Stimulated activated CD8-positive, alpha-beta memory T cell treated with anti-CD3 and anti-CD28 coated beads, Interleukin-4, amount 100 ng/mL, for 48 hours (primary cell): ENCODE data around the gene UBAP2L.
"Not testable (repeated sequence)": the region's sequence is repeated elsewhere in the genome, so short reads cannot be mapped to it uniquely, and the experiment has no call there.

ENCODE experiments used
- DNase-seq: peaks from one replicate; pipeline ENCODE4 v3.0.0-alpha.2; 2020

UBAP2L gene

DNA sequence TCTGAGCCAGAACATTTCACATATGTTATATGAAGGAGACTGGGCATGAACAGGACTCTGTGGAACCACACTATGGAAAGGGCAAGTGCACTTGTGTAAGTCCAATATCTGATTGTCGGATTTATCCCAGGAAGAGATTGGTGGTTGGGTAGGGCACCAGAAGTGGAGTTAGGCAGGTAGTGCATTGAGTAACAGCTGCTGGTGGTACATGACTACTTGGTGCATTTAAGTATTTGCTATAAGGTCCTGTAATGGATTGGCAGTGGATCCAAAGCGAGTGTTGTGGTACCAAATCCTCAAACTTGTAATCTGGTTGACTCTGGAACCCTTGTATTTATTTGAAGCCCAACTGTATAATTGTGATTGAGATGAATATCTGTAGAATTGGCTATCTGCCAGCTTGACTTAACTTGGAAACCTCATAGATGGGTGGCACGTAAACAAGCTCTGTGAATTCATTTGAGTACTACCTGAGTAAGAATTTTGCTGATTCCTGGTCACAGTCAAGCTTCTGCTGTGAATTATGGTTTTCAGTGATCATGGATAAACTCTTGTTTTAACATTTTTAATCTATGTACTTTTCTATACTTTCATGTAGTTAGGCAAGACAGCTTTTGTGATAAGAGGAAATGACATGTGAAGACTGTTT lies 21.1 kb downstream of the UBAP2L start:
- DNase-seq = no peak

DNA sequence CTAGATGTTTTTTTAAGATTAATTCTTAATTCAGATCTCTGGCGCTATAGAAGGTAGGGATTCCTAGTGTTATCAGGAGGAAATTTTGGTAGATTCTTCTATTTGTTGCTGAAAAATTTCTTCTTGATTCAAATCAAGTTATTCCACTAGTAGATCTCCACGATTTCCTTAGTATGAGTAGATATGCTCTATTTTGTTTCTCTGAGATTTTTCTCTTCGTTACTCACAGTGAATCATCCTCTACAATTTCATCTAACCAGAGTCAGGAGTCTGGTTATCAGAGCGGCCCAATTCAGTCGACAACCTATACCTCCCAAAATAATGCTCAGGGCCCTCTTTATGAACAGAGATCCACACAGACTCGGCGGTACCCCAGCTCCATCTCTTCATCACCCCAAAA lies 32.9 kb downstream of the UBAP2L start:
- DNase-seq = no peak

DNA sequence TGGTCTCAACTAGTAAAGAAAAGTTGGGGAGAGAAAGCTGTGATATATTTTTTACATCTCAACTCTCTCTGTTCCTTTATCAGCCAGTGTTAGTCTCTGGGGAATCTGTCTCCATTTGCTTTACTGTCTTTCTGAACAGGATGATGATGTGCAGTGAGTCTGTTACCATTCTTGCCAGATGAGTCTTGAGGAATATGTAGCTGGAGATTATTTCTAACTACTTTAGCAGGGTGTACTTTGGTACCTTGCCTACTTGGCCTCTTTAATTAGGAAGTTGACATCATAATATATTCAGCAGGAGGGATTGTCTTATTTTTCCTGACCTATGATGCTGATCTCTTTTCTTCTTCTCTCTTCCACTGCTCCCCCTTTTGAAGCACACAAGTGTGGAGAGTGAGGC lies 35.9 kb downstream of the UBAP2L start:
- DNase-seq = no peak

DNA sequence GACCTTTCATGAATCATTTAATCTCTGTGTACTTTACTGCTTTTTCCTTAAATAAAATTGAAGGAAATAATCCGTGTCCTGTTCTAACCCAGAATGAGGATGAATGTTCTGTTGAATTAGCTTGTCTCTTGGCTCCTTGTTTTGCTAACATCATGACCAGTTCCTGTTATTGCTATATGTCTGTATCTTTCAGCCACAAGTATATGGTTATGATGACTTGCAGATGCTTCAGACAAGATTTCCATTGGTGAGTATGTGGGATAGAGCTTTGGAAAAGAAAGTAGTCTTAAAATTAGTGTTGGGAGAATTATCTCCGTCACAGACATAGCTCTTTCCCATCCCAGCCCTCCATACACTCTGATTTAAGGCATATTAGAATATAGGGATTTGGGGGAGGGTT lies 38.0 kb downstream of the UBAP2L start:
- DNase-seq = no peak

DNA sequence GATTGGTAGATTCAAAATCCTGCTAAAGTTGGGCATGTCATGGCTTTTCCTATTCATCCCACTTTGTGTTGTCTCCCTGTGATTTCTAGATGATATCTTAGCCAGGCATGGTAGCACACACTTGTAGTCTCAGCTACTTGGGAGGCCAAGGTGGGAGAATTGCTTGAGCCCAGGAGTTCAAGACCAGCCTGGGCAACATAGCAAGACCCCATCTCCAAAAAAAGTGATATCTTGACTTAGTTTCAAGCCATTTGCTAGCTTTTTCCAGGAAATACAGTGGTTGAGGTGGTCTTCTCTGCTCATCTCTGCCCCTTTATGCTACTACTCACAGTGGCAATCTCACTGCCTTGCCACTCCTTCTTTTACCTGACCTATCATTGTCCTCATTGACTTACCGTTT lies 39.4 kb downstream of the UBAP2L start:
- DNase-seq = no peak

DNA sequence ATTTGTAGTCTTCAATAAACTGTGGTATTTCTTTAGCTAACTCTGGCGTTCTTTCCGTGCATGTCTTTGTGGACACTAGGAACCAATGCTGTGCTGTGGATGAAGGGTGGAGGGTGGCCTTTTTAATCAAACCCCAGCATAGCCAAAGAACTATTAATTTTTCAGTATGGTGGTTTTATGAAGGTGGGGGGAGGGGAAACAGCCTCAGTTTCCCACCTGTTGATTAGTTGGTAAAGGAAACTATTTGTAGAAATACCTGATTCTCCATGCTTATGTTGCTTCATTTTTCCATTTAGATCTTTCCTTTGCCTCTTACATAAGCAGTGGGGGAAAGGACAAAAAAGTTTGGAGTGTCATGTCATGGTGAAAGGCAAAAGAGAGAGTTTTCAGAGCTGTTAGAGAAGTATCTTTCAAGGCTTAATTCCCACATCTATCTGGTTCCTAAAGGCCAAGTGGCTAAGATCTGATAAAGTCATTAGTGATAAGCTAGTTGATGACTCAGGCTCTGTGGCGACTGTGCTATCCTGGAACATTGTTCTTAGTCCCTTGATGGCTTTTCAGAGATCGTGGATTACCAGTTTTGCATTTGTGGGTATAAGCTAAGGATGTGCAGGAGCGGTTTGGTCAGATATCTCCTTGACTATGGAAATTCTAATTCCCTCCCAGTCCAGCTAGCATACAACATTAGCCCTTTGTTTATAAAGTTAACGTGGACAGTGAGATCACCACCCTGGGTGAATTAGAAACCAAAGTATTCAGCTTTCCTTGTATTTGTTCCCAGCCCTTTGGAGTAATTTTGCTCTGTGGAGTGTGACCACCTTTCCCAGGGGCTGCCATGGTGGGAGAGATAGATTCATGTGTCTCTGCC lies 42.9 kb downstream of the UBAP2L start:
- no peak for DNase-seq

DNA sequence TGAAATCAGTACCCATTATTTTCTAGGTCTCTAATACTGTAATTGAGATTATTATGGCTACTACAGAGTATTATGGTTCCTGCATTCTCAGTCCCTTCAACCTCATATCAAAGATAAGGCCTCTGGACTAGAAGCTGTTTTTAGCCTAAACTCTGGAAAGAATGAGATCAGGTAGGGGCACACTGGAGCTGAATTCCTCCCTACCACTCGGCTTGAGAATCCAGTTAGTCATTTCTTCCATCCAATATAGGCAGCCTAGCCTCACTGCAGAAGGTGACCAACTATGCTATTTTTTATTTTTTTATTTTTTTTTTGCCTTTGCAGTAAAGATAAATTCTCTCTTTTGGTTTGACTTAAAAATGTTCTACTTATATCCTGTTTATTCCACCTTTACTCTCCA lies 43.7 kb downstream of the UBAP2L start:
- DNase-seq = no peak

DNA sequence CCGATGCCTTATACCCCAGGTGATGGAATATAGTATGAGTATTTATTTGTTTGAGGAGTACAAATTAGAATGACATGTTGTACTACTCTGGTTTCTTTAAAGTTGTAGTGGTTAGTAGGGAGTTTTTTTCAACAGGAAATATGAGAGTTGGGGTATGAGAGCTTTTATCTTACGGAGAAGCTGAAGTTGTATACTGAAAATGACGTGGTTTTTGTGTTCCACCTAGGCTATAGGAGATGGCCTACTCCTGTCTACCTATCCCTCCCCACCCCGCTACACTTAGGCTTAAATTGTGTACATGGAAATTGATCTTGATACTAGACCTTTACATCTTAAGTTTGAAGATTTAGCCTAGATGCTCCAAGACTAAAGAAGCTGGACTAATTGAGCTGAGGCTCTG lies 44.8 kb downstream of the UBAP2L start:
- no peak for DNase-seq

DNA sequence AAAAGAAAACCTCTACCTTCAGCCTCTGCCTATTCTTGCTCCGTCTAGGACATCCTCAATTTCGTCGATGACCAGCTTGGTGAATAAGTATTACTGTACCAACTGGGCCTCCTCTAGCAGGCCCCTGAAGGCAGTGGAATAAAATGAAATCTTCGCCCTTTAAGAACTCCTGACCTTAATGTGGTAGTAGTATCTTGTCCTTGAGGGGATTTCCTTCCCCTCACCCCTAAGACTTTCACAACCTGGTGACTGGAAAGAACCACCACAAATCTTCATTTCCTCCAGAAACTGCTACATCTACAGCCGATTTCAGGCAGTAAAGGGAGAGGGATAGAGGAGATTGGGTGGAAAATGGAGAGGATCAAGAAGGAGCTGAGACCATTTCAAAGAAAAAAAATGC lies 50.1 kb downstream of the UBAP2L start:
- DNase-seq = no peak

DNA sequence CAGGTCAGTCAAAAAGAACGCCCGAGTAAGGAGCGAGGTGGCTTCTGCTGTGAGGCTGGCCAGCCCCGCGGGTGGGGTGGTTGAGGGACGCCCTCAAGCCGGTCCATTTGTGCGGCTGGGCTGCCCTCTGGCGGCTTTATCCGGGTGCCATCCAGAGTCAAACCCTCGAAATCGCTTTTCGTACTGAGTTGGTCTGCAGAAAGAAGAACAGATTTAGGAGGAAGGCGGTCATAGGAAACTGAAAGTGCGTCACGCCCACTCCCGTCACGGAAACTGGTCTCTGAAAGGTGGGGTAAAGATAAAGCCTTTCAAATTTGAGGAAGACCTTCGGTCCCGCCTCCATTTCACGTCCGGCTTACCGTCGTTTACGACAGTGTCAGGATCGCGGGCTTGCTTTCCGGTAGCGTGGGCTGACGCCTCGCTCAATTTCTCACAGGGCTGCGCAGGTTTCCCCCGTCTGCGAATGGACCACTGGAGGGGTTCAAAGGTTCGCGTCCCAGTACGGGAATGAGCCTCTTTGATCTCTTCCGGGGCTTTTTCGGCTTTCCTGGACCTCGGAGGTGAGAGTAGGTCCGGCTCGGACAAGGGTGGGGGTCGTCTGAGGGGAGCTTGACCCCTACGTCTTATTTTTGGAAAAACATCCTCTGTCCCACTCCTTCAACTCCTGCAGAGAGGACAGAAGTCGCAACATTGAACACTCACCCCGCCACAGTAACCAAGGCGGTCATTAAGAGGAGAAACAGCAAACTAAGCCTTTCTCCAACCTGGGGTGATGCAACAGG lies 51.7 kb downstream of the UBAP2L start, which contains the start of gene HAX1:
TSS of gene HAX1 (plus strand) at position 413 of the 782 bp plus-strand sequence. CDS start at position 508, 95 bp downstream.
- DNase-seq = peak; percentile 99

DNA sequence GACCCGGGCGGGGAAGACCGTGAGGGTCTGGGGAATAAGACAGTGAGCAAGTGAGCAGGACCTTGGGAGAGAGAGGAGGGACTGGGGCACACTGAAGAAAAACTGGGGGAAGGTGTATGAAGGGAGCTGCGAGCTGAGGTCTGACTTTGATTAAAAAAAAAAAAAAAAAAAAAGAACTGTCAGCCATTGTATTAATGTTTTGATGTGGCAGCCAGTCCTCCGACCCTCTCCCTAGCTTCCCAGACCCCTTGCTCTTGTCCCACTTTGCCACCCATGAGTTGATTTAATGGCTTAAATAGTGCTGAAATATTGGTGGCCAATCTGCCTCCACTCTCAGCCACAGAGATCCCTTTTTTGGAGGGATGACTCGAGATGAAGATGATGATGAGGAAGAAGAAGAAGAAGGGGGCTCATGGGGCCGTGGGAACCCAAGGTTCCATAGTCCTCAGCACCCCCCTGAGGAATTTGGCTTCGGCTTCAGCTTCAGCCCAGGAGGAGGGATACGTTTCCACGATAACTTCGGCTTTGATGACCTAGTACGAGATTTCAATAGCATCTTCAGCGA lies 52.3 kb downstream of the UBAP2L start:
- DNase-seq = no peak

DNA sequence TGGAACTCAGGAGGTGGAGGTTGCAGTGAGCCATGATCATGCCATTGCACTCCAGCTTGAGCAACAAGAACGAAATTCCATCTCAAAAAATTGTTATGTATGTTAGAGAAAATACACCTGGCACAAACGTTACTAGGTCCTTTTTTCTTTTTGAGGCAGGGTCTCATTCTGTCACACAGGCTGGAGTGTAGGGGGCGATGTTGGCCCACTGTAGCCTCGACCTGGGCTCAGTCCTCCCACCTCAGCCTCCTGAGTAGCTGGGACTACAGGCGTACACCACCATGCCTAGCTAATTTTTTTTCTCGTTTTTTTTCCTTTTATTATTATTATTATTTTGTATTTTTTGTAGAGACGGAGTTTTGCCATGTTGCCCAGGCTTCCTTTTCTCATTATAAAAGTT lies 56.0 kb downstream of the UBAP2L start:
- DNase-seq = peak; percentile 52

DNA sequence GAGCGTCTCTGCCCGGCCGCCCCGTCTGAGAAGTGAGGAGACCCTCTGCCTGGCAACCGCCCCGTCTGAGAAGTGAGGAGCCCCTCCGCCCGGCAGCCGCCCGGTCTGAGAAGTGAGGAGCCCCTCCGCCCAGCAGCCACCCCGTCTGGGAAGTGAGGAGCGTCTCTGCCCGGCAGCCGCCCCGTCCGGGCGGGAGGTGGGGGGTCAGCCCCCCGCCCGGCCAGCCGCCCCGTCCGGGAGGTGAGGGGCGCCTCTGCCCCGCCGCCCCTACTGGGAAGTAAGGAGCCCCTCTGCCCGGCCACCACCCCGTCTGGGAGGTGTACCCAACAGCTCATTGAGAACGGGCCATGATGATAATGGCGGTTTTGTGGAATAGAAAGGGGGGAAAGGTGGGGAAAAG lies 66.8 kb downstream of the UBAP2L start:
- not testable (repeated sequence) for DNase-seq

DNA sequence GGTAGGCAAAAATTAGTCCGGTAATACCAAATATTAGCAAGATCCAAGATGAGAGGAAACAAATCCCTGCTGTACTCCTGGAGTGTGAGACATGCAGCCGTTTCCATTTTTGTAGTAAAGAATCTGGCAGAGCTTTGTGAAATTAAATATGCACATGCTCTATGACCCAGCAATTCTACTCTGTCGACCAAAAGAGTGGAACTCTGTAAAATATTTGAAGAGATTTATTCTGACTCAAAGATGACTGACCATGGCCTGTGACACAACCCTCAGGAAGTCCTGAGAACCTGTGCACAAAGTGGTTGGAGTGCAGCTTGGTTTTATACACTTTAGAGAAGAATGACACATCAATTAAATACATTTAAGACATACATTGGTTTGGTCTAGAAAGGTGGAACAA lies 67.9 kb downstream of the UBAP2L start:
- no peak for DNase-seq

DNA sequence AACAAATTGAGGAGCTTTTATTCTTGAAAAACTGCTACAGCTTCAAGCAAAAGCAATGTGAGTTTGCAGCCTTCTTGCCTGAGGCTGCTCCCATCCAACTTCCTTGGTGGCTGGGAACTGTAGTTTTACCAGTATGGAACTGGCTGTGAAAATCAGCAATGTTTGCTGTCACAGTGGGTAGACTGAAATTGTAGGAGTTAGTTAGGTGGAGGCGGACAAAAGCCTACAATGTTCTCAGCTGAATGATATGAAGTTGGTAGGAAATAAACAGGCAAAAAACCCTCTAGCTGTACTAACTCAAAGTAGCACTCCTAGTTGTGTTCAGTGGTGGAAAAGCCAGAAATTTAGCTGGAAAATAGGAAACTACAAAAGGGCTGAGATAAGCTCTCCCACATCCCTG lies 70.2 kb downstream of the UBAP2L start:
- DNase-seq = no peak

DNA sequence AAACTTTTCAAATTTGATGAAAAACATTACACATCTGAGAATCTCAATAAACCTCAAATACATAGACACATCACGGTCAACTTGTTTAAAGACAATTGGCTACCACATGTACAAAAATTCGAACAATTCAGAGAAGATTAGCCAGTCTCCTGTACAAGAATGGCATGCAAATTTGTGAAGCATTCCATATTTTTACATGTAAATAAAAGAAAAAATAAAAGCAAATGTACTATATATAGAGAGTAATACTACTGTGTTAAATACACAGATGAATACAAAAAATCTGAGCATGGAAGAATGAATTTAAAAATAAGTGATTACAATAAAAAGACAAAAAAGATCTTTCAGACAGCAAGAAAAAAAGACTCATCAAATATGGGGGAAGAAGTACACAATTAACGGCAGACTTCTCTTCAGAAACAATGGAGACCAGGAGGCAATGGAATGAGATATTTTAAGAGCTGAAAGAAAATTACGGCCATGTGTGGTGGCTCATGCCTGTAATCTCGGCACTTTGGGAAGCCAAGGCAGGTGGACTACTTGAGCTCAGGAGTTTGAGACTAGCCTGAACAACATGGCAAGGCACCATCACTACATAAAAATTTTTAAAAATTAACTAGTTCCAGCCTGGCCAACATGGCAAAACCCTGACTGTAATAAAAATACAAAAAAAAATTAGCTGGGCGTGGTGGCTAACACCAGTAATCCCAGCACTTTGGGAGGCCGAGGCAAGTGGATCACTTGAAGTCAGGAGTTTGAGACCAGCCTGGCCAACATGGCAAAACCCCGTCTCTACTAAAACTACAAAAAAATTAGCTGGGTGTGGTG lies 74.9 kb downstream of the UBAP2L start:
- DNase-seq = no peak

DNA sequence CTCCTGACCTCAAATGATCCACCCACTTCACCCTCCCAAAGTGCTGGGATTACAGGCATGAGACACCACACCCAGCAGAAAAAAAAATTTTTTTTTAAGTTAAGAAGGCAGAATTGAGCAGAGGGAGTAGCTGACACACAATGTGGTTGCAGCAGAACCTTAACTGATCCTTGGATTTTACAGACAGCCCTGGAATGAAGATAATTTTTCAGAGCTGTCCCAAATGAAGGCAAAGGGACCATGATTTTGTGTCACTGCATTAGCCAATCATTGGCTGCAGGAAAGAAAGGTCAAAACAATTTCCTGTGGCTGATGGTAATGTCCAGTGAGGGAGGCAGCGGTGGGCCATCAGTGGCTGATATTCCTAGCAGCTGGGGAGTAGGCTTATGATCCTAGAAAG lies 80.8 kb downstream of the UBAP2L start:
- DNase-seq = no peak

DNA sequence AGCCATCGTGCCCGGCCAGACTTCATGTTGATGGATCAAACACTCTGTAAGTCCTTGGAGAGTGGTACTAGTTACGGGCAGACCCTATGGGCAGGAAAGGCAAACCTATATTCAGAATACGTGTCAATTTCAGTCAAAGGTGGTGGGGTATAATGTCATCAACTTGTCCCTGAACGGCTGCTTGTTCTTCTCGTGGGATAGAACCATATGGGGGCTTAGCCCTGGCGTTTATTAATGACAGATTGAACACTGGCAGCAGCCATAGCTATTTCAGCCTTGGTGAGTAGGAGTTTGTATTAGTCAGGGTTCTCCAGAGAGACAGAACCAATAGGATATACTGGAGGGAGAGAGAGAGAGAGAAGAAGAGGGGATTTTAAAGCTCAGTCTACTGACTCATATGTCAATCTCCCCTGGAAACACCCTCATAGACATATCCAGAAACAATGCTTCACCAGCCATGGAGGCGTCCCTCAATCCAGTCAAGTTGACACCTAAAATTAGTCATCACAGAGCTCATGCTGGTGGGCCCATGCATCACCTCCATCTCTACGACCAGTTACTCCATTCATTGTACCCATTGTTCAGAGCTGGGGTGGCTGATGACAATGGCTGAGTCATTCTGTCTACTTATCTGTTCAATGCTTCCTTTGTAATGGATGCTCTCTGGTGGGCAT lies 84.0 kb downstream of the UBAP2L start:
- DNase-seq = peak; percentile 73

DNA sequence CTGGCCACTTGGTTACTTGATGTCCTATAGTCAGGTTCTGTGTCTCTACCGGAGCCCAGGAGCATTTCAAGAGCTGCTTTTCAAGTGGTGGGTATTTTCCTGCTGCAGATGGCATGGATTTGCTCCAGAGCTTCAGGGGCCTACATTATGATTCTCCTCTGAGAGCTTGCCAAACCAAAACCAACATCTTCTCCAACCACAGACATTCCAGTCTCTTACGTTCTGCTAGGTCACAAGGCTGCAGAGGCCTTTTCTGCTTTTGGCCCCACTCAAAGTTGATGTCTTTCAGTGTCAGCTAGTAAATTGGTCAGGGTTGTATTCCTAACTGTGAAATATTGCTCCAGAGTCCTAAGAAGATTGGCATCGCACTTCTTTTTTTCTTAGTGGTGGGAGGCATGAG lies 85.4 kb downstream of the UBAP2L start:
- DNase-seq = no peak

DNA sequence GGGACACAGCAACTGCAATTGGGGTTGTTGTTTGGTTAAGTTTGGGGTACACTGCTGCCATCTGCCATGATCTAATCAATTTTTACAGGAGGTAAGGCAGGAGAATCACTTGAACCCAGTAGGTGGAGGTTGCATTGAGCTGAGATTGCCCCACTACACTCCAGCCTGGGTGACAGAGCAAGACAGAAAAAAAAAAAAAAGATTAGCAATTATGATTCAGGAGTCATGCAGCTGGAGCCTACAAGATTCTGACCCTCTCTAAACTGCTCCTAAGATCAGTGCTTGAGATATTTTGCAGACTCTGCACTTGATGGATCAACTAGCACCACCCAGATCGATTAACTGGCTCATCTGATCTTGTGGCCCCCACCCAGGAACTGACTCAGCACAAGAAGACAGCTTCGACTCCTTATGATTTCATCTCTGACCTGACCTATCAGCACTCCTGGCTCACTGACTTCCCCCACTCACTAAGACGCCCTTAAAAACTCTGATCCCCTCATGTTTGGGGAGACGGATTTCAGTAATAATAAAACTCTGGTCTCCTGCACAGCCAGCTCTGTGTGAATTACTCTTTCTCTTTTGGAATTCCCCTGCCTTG lies 87.0 kb downstream of the UBAP2L start:
- DNase-seq = peak; percentile 33

DNA sequence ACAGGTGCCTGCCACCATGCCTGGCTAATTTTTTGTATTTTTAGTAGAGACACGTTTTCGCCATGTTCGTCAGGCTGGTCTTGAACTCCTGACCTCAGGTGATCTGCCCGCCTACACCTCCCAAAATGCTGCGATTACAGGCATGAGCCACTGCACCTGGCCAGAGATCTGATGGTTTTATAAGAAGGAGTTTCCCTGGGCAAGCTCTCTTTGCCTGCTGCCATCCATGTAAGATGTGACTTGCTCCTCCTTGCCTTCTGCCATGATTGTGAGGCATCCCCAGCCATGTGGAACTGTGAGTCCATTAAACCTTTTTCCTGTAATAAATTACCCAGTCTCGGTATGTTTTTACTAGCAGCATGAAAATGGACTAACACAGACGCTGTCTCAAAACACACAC lies 88.4 kb downstream of the UBAP2L start:
- DNase-seq = not testable (repeated sequence)
